Measurements from ENCODE around the gene FRMD1.

Gene FRMD1

GRCh38 chr6:168116438-168116974, 37.5 kb upstream of the FRMD1 start (continued):
- TF ChIP-seq ZNF175 (tag by site-specific recombination; IDR thresholded peaks at IDR 0.05): no peak
- TF ChIP-seq ZNF596 (tag by site-specific recombination; IDR thresholded peaks at IDR 0.05): no peak
- no peak for TF ChIP-seq ZNF138 (tag by site-specific recombination; IDR thresholded peaks at IDR 0.05; ENCODE audit: borderline replicate concordance)
- no peak for TF ChIP-seq ZNF837 (tag by site-specific recombination; IDR thresholded peaks at IDR 0.05)
- TF ChIP-seq ZBTB8A (tag by site-specific recombination; IDR thresholded peaks at IDR 0.05): no peak

- Histone ChIP-seq H3K27ac (ENCODE audit: extremely low read depth, low read depth, low read length) (no peak overlapping the region), H3K36me3 (ENCODE audit: control insufficient read depth in 2 of 2, insufficient read depth in 1 of 2, low read length in 2 of 2) (no peaks in the 10 kb centered on the region), H3K4me1 (ENCODE audit: control insufficient read depth, insufficient read depth, low read length) (no peaks in the 10 kb centered on the region), H3K4me3 (ENCODE audit: low read depth, low read length) (no peak overlapping the region), H3K9me3 (ENCODE audit: control insufficient read depth, insufficient read depth, low read depth, low read length) (no peaks in the 10 kb centered on the region)
- TF ChIP-seq ZBTB44 (tag by site-specific recombination; IDR thresholded peaks at IDR 0.05) (no peak), ZNF521 (tag by site-specific recombination; IDR thresholded peaks at IDR 0.05) (no peak), ZNF211 (tag by site-specific recombination; IDR thresholded peaks at IDR 0.05; ENCODE audit: low read depth) (peak; percentile 99), ZNF776 (tag by site-specific recombination; IDR thresholded peaks at IDR 0.05; ENCODE audit: borderline replicate concordance) (no peak)
- ChIA-PET CTCF (interaction anchor here (0.6 kb wide), 1 partner anchor 92 kb away, joined by 3 read pairs; no protein-coding TSS in a partner anchor), POLR2A (no interaction called here)
Measured at GRCh38 chr6:168115748-168116437, 36.9 kb upstream of the FRMD1 start.

- H3K36me3 ChIP-seq (ENCODE audit: control insufficient read depth in 2 of 2, insufficient read depth in 1 of 2, low read length in 2 of 2): no peaks in the 10 kb centered on the region
- no peak overlapping the region for H3K4me3 ChIP-seq (ENCODE audit: low read depth, low read length)
- TF ChIP-seq ZNF416 (tag by site-specific recombination; IDR thresholded peaks at IDR 0.05) (no peak), ZFP3 (tag by site-specific recombination; IDR thresholded peaks at IDR 0.05; ENCODE audit: low read depth) (no peak), ZNF174 (tag by site-specific recombination; IDR thresholded peaks at IDR 0.05) (no peak), ZNF555 (tag by site-specific recombination; conservative IDR thresholded peaks at IDR 0.05) (no peak), ZNF274 (IDR thresholded peaks at IDR 0.05; ENCODE audit: low read length) (no peak), ZNF274 (tag by site-specific recombination; IDR thresholded peaks at IDR 0.05; ENCODE audit: borderline replicate concordance) (no peak), ZNF24 (tag by site-specific recombination; IDR thresholded peaks at IDR 0.05) (no peak), ZNF623 (tag by site-specific recombination; IDR thresholded peaks at IDR 0.05) (no peak), ZBTB17 (tag by site-specific recombination; IDR thresholded peaks at IDR 0.05) (no peak), ZNF558 (tag by site-specific recombination; IDR thresholded peaks at IDR 0.05) (no peak), ZNF530 (tag by site-specific recombination; IDR thresholded peaks at IDR 0.05; ENCODE audit: low read depth) (no peak), HOXD13 (CRISPR knock-in tag; IDR thresholded peaks at IDR 0.05; ENCODE audit: borderline replicate concordance) (no peak)
- TF ChIP-seq, protein P1, sequence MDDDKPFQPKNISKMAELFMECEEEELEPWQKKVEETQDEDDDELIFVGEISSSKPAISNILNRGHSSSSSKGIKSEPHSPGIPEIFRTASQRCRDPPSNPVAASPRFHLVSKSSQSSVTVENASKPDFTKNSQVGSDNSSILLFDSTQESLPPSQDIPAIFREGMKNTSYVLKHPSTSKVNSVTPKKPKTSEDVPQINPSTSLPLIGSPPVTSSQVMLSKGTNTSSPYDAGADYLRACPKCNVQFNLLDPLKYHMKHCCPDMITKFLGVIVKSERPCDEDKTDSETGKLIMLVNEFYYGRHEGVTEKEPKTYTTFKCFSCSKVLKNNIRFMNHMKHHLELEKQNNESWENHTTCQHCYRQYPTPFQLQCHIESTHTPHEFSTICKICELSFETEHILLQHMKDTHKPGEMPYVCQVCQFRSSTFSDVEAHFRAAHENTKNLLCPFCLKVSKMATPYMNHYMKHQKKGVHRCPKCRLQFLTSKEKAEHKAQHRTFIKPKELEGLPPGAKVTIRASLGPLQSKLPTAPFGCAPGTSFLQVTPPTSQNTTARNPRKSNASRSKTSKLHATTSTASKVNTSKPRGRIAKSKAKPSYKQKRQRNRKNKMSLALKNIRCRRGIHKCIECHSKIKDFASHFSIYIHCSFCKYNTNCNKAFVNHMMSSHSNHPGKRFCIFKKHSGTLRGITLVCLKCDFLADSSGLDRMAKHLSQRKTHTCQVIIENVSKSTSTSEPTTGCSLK (tag by site-specific recombination; IDR thresholded peaks at IDR 0.05): no peak
- TF ChIP-seq, protein P2, sequence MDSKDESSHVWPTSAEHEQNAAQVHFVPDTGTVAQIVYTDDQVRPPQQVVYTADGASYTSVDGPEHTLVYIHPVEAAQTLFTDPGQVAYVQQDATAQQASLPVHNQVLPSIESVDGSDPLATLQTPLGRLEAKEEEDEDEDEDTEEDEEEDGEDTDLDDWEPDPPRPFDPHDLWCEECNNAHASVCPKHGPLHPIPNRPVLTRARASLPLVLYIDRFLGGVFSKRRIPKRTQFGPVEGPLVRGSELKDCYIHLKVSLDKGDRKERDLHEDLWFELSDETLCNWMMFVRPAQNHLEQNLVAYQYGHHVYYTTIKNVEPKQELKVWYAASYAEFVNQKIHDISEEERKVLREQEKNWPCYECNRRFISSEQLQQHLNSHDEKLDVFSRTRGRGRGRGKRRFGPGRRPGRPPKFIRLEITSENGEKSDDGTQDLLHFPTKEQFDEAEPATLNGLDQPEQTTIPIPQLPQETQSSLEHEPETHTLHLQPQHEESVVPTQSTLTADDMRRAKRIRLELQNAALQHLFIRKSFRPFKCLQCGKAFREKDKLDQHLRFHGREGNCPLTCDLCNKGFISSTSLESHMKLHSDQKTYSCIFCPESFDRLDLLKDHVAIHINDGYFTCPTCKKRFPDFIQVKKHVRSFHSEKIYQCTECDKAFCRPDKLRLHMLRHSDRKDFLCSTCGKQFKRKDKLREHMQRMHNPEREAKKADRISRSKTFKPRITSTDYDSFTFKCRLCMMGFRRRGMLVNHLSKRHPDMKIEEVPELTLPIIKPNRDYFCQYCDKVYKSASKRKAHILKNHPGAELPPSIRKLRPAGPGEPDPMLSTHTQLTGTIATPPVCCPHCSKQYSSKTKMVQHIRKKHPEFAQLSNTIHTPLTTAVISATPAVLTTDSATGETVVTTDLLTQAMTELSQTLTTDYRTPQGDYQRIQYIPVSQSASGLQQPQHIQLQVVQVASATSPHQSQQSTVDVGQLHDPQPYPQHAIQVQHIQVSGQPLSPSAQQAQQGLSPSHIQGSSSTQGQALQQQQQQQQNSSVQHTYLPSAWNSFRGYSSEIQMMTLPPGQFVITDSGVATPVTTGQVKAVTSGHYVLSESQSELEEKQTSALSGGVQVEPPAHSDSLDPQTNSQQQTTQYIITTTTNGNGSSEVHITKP (tag by site-specific recombination; IDR thresholded peaks at IDR 0.05): no peak
- H3K9me3 ChIP-seq (ENCODE audit: control insufficient read depth, insufficient read depth, low read depth, low read length): no peaks in the 10 kb centered on the region
- H3K4me1 ChIP-seq (ENCODE audit: control insufficient read depth, insufficient read depth, low read length): no peaks in the 10 kb centered on the region
- H3K27ac ChIP-seq (ENCODE audit: extremely low read depth, low read depth, low read length): no peak overlapping the region
- ChIA-PET POLR2A (no interaction called here), CTCF (no interaction called here)
Measured at GRCh38 chr6:168113226-168113625, 34.2 kb upstream of the FRMD1 start.
